Activated CD8-positive, alpha-beta memory T cell treated with anti-CD3 and anti-CD28 coated beads for 24 hours (primary cell): ENCODE results near the gene CYTH1.
A peak's percentile ranks its signal among the peaks of the same experiment; 100 is the strongest.

Experiments
- DNase-seq: peaks from one replicate; pipeline ENCODE4 v3.0.0-alpha.2; 2020

CYTH1 gene

GRCh38 chr17:78781893-78782304, at the start of gene CYTH1:
TSS of gene CYTH1 (minus strand) at chr17:78782273. CDS start at chr17:78782223, 50 bp downstream.
- no peak for DNase-seq

GRCh38 chr17:78829477-78829876, 47.4 kb upstream of the CYTH1 start:
- DNase-seq, result no peak

GRCh38 chr17:78828470-78829185, 46.6 kb upstream of the CYTH1 start:
- DNase-seq, result no peak

- DNase-seq, result no peak
Measured at GRCh38 chr17:78826836-78827509, 44.9 kb upstream of the CYTH1 start.

- no peak for DNase-seq
Measured at GRCh38 chr17:78826421-78826820, 44.3 kb upstream of the CYTH1 start.

GRCh38 chr17:78825696-78826095, 43.6 kb upstream of the CYTH1 start:
- DNase-seq, result no peak

- DNase-seq, result no peak
Measured at GRCh38 chr17:78824240-78824639, 42.2 kb upstream of the CYTH1 start.

- DNase-seq, result no peak
Measured at GRCh38 chr17:78823282-78824046, 41.4 kb upstream of the CYTH1 start.

GRCh38 chr17:78822552-78822951, 40.5 kb upstream of the CYTH1 start:
- no peak for DNase-seq

- no peak for DNase-seq
Measured at GRCh38 chr17:78821961-78822360, 39.9 kb upstream of the CYTH1 start.

GRCh38 chr17:78820841-78821240, 38.8 kb upstream of the CYTH1 start:
- no peak for DNase-seq

- DNase-seq, result no peak
Measured at GRCh38 chr17:78819806-78820792, 38.0 kb upstream of the CYTH1 start.

- DNase-seq, result no peak
Measured at GRCh38 chr17:78819402-78819801, 37.3 kb upstream of the CYTH1 start.

- no peak for DNase-seq
Measured at GRCh38 chr17:78818932-78819331, 36.9 kb upstream of the CYTH1 start.

- no peak for DNase-seq
Measured at GRCh38 chr17:78818152-78818846, 36.2 kb upstream of the CYTH1 start.

GRCh38 chr17:78817123-78817522, 35.0 kb upstream of the CYTH1 start:
- DNase-seq, result peak; percentile 73

- DNase-seq, result no peak
Measured at GRCh38 chr17:78815696-78816095, 33.6 kb upstream of the CYTH1 start.

- no peak for DNase-seq
Measured at GRCh38 chr17:78812855-78813254, 30.8 kb upstream of the CYTH1 start.

- DNase-seq, result no peak
Measured at GRCh38 chr17:78808163-78808562, 26.1 kb upstream of the CYTH1 start.

- DNase-seq, result peak; percentile 77
Measured at GRCh38 chr17:78806451-78806850, 24.4 kb upstream of the CYTH1 start.

GRCh38 chr17:78805301-78805700, 23.2 kb upstream of the CYTH1 start:
- peak; percentile 81 for DNase-seq

GRCh38 chr17:78804777-78805176, 22.7 kb upstream of the CYTH1 start:
- DNase-seq, result no peak
